Activated naive CD8-positive, alpha-beta T cell treated with anti-CD3 and anti-CD28 coated beads, Interleukin-2, amount 50 U/mL, for 16 hours (primary cell): ENCODE results near the gene FGFR2.
"Not testable (repeated sequence)": the region's sequence is repeated elsewhere in the genome, so short reads cannot be mapped to it uniquely, and the experiment has no call there.

Experiments used
- DNase-seq: peaks from one replicate; pipeline ENCODE4 v3.0.0-alpha.2; 2020; ENCODE audit warnings: low read depth, low spot score

The FGFR2 gene

DNA sequence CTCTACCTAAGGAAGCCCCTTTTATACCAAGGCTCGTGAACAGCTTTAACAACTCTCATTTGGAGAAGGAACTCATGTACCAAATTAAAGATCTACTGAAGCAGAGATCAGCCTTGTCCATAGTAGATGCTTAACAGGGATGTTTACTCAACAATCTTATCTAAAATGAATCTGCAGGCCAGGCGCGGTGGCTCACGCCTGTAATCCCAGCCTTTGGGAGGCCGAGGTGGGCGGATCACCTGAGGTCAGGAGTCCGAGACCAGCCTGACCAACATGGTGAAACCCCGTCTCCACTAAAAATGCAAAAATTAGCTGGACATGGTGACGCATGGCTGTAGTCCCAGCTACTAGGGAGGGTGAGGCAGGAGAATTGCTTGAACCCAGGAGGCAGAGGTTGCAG, 43.3 kb downstream of the FGFR2 start:
- DNase-seq, result not testable (repeated sequence)

DNA sequence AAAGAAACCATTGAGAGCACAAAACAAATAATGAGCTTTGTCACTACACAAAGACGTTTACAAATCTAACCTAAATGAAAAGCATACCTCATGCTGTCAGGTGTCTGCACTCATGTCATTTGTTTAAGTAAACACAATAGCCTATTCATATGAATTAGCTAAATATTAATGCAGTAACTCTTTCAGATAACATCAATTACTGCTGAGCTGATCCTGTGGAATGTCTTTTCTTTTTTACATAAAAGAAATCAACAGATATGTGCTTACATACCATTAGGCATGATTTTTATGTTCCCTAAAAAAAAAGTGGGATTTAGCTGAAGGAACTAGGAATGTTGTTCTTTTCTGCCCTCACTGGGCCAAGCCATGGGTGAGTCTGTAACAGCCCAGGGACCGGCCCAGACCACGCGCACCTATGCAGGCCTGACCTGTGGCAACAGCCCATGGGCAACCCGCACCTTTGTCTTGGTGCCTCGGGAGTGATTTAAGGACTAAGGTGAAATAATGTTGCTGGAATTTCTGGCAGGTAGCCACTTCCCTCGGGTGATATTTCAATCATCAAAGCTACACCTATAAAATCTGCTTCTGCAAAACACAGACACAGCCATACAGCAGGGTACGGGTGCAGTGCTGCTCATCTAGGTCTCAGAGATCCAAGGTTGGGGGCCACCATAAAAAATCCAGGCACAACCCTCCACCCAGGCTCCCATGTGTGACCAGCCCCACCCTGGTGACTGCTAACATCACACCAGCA, 44.6 kb downstream of the FGFR2 start:
- DNase-seq, result no peak

DNA sequence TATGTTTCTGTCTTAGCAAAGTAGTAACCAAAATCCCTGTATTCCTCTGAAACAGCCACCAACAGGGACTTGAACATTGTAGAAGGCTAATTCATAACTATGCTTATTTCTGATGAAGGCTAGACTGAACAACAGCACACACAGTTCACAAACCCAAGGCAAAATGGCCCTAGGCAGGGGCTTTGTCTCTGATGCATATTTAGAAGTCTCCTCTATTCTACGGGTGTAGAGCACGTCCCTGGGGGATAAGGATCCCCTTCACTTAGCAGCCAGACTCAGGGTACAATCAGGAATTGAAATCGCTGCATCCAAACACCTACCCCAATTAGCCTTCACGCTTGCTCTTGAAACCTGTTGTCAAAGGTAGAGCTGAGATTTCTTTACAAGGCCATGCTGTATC, 45.5 kb downstream of the FGFR2 start:
- no peak for DNase-seq

GRCh38 chr10:121551210-121551885, 46.9 kb downstream of the FGFR2 start:
- no peak for DNase-seq

GRCh38 chr10:121544301-121544869, 53.9 kb downstream of the FGFR2 start:
- no peak for DNase-seq

- no peak for DNase-seq
Observed at GRCh38 chr10:121543545-121543944, 54.7 kb downstream of the FGFR2 start.

GRCh38 chr10:121541450-121542120, 56.7 kb downstream of the FGFR2 start:
- DNase-seq, result no peak

GRCh38 chr10:121540732-121541395, 57.4 kb downstream of the FGFR2 start:
- DNase-seq, result no peak

GRCh38 chr10:121539786-121540185, 58.5 kb downstream of the FGFR2 start:
- DNase-seq, result no peak

GRCh38 chr10:121536310-121536913, 61.8 kb downstream of the FGFR2 start:
- no peak for DNase-seq

GRCh38 chr10:121535381-121535780, 62.9 kb downstream of the FGFR2 start:
- DNase-seq, result no peak

- no peak for DNase-seq
Observed at GRCh38 chr10:121532292-121532864, 65.9 kb downstream of the FGFR2 start.

DNA sequence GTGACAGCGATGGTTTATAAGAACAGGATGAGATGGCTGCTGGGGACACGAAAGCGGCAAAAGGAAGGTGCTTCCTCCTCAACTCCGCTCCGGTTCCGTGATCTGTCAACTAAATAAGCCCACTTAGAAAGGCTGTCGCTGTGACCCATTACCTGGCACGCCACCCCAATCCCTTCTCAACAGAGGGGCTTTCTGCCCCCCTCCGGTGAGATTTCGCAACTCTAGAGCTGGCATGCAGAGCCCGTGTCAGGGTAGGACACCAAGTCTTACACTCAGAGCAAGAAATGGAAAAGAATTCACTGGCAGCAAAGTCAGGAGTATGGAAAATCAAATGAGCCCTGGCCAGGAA, 66.4 kb downstream of the FGFR2 start:
- DNase-seq, result no peak

- DNase-seq, result no peak
Observed at GRCh38 chr10:121531076-121531829, 67.0 kb downstream of the FGFR2 start.

DNA sequence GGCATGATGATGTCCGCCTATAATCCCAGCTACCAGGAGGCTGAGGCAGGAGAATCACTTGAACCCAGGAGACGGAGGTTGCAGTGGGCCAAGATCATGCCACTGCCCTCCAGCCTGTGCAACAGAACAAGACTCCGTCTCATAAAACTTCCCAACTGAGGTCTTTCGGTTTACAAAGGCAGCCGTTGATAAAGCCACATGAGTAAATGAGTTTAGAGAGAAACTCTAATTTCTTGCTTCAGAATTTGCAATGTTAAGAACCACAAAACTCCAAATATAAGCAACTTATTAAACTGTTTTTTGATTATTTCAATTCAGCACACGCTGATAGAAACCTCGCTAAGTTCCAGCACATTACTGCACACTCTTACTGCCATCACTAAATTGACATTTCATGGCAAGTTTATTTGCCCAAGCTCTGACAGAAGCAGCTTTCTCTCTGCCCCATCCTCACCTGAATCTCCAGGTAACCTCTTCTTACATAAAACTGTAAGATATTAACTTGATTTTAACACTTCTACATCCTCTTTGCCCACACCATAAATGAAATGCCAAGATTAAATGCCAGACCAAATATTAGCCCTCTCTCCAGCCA, 67.7 kb downstream of the FGFR2 start:
- DNase-seq, result no peak

- no peak for DNase-seq
Observed at GRCh38 chr10:121527690-121528089, 70.6 kb downstream of the FGFR2 start.

DNA sequence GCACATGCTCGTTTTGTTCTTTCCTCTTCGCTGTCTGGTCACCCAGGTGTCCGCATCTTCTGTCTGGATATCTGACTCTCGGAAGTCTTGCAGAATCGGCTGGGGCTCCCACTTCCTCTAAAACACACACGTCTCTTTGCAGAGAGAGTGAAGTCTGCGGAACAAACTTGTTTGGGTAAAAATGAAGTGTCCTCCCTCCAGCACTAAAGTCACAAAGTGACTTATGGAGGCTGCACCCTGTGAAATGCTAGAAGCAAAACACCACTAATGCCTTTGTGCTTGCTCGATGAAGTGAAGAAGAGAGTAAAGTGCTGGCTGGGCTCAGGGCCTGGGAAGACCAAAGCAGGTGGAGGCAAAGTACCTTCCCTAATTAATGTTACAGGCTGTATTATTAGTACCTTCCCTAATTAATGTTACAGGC, 71.4 kb downstream of the FGFR2 start:
- DNase-seq, result no peak

DNA sequence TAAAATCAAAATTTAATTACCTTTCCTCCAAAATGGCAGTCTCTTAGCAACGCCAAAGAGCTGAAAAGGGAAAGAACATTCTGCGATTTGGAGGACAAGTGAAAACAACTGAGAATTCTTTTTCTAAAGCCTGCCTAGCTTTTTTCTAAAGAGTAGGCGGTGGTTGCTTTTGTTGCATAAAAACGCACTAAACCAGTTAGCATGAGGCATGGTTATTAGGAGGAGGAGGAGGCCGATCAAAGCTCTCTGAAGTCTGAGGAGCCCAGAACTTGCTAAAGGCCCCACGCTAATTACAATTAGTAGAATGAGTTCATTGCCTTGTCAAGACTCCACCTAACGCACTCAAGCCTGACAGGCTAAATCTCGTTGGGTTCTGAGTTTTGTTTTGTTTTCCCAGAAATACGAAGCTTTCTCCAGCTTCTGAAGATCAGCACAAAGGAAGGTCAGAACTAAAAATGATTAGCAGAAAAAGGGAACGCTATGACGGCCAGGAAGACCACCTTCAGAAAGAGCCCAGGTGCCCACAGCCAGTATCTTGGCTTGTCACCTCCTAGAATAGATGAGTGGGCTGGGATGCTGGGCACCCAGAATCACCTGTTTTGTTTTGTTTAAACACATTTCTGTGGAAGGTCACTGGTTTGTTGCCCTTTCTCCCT, 72.0 kb downstream of the FGFR2 start:
- no peak for DNase-seq
